ENCODE measurements around the gene SVEP1.
"Not testable (repeated sequence)": the region's sequence is repeated elsewhere in the genome, so short reads cannot be mapped to it uniquely, and the experiment has no call there.

Gene SVEP1

DNA sequence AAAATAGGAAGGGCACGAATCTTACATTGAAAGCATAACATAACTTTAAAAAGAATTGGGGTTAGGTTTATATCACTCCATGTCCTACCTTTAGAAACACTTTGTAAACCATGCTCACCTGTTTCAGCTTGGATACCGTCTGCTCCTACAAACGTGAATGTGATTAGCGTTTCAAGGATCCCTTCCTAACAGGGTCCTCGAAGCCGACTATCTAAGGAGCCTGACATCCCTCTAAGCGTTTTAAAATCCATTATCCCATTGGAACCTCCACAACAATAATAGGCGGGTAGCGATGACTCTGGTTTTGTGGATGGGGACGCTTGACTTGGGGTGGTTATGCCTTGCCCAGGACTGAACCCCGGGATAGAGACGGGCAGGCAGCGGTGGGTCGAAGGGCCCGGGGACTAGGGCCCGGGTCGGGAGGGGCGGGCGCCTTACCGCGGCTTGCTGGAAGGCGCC lies 937 bp downstream of the SVEP1 start:
- DNase-seq (ENCODE audit: low read depth), result no peak

- no peak for DNase-seq (ENCODE audit: low read depth)
Measured at GRCh38 chr9:110575945-110576344, 3.6 kb downstream of the SVEP1 start.

DNA sequence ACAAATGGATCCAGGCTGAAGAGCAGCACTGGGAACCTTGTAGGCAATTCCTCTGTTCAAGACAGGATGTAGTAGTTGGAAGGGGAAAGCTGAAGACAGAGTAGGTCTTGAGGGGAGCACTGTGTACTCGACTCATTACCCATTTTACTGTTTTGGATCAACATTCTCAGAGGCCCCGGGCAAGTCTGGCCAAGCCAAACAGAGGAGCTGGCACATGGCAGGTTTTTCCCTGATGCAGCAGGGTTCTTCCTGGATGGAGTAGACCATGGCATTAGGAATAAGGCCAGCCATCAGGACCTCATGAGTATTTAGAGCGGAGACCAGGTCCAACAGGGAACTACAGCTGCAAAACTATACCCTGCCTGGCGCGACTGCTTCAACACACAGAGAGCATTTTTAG lies 4.4 kb downstream of the SVEP1 start:
- no peak for DNase-seq (ENCODE audit: low read depth)

DNA sequence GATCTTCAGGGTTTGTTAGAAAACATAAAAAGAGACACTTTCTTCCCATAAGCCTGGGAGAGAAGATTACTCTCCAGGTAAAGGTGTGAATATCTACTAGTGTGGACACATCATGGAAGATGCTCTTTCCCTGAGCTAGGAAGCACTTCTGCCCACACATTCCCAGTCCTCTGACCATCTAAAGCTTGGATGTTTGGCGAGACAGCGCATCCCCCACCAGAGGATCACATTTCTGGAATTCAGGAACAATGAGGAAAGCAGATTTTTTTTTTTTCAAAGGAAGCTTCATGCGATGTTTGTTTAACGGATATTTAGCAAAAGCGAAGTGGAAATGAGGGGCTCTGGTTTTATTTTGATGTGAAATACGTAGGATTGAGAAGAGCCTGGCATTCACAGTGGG lies 6.2 kb downstream of the SVEP1 start:
- DNase-seq (ENCODE audit: low read depth), result no peak

DNA sequence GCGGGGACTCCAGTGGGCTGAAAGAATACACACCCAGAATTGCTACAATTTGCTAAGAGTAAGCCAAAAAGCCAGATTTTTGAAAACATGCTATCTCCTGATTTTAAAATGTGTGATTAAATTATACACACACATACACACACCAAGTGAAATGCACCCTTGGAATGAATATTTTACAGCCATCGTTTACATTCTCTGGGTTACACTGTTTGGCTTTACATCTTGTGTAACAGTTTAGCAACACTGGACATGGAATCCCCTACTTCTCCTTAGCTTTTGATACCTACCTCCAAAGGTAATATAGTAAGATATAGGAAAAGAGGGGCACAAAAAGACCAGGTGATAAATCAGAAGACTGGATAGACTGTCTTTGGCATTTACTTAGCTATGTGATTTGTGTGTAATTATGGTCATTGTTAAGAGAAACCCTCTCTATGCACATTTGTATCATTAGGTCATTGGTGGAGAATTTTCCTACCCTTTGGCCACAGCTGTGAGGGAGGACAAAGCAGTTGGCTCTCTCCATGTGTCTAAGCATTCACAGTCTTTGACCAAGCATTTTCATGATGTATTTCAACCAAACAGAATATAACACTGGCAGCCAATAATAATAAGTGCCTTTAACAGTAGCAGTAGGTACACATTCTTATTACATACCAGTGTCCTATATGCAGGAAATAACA lies 7.6 kb downstream of the SVEP1 start:
- DNase-seq (ENCODE audit: low read depth), result no peak

- DNase-seq (ENCODE audit: low read depth), result no peak
Measured at GRCh38 chr9:110566156-110566555, 13.4 kb downstream of the SVEP1 start.

DNA sequence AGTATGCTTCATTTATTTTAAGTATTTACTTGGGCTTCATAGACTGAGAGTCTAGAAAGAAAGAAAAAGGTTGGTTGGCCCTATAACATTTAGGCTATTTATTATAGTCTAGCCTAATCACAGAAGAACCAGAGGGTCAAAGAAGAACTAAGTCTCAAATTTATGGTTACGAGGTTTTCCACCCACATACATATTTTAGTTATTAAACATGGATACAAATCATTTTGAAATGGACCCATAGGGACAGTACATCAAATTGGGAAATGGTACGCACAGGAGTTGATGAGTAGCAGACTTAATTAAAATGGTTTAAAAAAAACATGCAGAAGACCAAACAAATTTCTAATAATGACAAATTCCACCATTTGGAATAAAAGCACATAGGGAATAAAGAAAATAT lies 17.7 kb downstream of the SVEP1 start:
- DNase-seq (ENCODE audit: low read depth), result no peak

- no peak for DNase-seq (ENCODE audit: low read depth)
Measured at GRCh38 chr9:110559869-110560268, 19.7 kb downstream of the SVEP1 start.

GRCh38 chr9:110555551-110556331 lies 23.8 kb downstream of the SVEP1 start:
- no peak for DNase-seq (ENCODE audit: low read depth)

GRCh38 chr9:110546411-110546871 lies 33.1 kb downstream of the SVEP1 start:
- no peak for DNase-seq (ENCODE audit: low read depth)

GRCh38 chr9:110545705-110546104 lies 33.8 kb downstream of the SVEP1 start:
- no peak for DNase-seq (ENCODE audit: low read depth)

DNA sequence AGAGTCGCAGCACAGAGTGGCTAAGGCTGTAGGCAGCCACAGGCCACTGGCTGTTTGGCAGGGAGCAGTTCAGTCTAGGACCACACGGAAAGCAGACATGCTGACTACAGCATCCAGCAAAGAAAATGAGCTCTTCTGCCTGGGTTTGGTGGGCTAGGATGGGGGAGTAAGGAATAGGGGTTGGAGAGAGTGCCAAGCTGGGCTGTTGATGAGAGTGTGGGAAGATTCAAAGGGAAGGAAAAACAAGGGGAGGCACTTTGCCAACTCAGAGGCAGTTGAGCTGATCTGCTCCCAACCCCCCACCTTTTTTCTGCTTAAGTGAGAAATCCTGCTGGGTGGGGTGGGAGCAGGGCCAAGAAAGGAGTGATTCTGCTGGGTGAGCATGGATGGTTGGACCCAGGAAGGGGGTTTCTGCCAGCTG lies 35.9 kb downstream of the SVEP1 start:
- DNase-seq (ENCODE audit: low read depth), result no peak

DNA sequence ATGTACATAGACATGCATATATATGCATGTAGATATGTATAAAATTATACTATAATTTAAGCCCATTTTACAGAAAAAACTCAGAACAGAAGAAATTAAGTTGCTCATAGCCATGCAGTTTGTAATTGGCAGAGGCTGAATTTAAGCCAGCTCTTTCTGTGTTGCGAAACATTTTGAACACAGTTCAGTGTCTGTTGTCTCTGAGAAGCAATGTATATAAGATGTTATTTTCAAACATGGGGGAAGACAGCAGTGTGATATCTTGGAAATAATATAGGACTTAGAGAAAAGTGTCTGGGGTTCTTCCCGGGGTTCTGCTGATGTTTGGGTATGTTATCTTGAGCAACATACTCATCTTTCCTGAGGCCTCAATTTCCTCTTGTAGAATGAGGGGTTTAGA lies 37.6 kb downstream of the SVEP1 start:
- no peak for DNase-seq (ENCODE audit: low read depth)

GRCh38 chr9:110538647-110539041 lies 40.9 kb downstream of the SVEP1 start:
- no peak for DNase-seq (ENCODE audit: low read depth)

DNA sequence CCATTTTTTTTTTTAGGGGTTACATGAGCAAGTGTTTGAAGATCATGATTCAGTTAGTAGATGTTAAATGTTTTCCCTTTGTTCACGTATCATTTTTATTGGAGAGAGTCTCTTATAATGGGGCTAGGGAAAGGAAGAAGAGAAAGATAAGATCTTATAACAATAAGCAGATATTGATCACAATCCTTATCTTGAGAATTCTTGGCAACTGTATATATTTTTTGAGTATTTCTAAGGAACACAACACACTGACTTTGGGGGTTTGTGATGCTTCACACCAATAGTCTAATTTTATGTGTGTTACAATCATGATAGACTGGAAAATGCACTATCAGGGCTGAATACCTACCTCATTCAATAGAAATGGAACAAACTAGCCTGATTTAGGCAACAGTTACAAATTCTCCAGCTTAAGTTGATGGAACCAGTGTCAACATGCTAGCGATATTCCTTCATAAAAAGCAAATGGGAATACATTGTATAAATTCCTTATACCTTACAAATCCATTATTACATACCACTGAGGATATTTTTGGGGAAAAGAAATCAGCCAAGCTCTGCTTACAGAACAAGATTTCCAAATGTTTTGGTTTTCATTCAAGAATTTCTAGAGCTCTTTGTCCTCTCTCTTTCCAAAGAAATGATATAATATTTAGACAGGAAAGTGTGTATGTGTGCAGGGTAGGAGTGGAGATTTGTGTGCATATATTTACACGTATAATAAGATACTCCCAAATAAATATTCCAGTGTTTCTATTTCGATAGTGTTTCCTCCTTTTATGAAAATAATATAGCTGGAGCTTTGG lies 41.5 kb downstream of the SVEP1 start:
- no peak for DNase-seq (ENCODE audit: low read depth)

DNA sequence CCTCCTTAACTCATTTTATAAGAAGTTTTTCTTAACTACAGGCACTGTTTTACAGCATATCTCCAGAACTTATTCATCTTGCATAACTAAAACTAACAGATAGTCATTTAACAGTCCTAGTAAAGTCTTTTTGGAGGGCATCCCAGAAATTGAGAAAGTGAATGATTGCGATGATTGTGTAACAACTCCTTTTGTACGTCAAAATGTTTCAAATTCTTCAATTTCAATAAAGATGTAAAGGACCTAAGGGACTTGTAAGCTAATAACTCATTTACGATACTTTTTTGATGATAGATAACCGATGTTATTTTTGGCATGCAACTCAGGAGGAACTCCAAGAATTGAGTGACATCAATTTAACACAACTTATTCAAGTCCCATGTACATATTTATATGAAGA lies 42.7 kb downstream of the SVEP1 start:
- no peak for DNase-seq (ENCODE audit: low read depth)

GRCh38 chr9:110534162-110534561 lies 45.4 kb downstream of the SVEP1 start:
- not testable (repeated sequence) for DNase-seq (ENCODE audit: low read depth)

DNA sequence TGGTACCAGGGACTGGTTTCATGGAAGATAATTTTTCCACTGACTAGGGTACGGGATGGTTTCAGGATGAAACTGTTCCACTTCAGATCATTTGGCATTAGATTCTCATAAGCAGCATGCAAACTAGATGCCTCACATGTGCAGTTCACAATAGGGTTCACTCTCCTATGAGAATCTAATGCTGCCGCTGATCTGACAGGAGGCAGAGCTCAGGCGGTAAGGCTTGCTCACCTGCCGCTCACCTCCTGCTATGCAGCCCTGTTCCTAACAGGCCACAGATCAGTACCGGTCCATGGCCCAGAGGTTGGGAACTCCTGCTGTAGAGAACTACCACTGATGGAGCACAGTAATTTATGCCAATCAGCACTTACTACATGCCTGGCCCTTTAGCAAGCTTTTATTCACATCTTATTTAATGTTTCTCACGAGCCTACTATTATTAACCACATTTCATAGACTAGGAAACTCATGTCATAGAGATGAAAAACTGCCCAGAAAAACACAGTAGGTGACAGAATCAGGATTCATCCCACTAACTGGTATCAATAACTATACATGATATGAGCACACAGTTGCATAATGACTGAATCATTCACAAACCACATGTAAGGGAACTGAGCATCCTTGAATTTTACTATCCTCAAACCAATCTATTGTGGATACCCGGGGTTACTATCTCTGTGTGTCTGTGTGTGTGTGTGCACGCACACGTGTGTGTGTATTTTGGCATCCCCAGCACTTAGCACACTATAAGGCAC lies 46.5 kb downstream of the SVEP1 start:
- no peak for DNase-seq (ENCODE audit: low read depth)

DNA sequence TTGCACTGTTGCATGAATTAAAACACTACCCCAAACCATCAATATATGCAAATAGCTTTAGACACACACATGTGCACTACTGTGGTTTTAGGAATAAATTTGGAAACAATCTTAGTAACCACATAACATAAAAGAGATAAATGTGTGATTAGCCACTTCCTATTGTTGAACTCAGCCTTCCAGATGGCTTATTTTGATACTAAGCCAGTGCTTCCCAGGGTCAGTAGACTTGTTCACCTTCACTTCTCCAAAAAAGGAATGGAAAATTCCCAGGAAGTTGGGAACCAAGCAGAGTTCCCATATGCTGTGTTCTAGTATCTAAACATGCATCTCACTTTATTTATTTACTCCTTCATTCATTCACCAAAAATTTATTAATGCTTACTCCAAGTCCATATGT lies 47.8 kb downstream of the SVEP1 start:
- no peak for DNase-seq (ENCODE audit: low read depth)

- not testable (repeated sequence) for DNase-seq (ENCODE audit: low read depth)
Measured at GRCh38 chr9:110531241-110531640, 48.3 kb downstream of the SVEP1 start.

DNA sequence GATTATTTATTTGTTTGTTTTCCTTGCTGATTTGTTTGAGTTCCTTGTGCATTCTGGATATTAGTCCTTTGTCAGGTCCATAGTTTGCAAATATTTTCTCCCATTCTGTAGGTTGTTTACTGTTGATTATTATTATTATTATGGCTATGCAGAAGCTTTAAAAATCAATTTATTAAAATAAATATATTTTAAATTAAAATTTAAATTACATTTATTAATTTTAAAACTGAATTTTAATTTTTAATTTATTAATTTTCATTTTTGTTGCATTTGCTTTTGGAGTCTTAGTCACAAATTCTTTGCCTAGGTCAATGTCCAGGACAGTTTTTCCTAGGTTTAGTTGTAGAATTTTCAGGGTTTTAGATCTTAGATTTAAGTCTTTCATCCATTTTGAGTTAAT lies 50.9 kb downstream of the SVEP1 start:
- DNase-seq (ENCODE audit: low read depth), result no peak

- no peak for DNase-seq (ENCODE audit: low read depth)
Measured at GRCh38 chr9:110526426-110526825, 53.1 kb downstream of the SVEP1 start.
